Ammon's horn (tissue), 1 donor: Measurements from ENCODE around the gene ELMO1.
"Not testable (repeated sequence)": the region's sequence is repeated elsewhere in the genome, so short reads cannot be mapped to it uniquely, and the experiment has no call there.

ENCODE experiments used
- DNase-seq: peaks from one replicate; pipeline ENCODE4 v3.0.0-alpha.2; 2016; ENCODE audit warnings: low spot score

The ELMO1 gene

GRCh38 chr7:37191797-37192196 lies 256.9 kb downstream of the ELMO1 start:
- no peak for DNase-seq

GRCh38 chr7:37187179-37187578 lies 261.5 kb downstream of the ELMO1 start:
- DNase-seq = no peak

- no peak for DNase-seq
Observed at GRCh38 chr7:37186753-37187152, 261.9 kb downstream of the ELMO1 start.

GRCh38 chr7:37181550-37181932 lies 267.1 kb downstream of the ELMO1 start:
- no peak for DNase-seq

- no peak for DNase-seq
Observed at GRCh38 chr7:37180828-37181549, 267.7 kb downstream of the ELMO1 start.

GRCh38 chr7:37176079-37176478 lies 272.6 kb downstream of the ELMO1 start:
- DNase-seq = no peak

- DNase-seq = no peak
Observed at GRCh38 chr7:37174460-37174859, 274.2 kb downstream of the ELMO1 start.

GRCh38 chr7:37173670-37174069 lies 275.0 kb downstream of the ELMO1 start:
- DNase-seq = no peak

GRCh38 chr7:37162106-37162505 lies 286.6 kb downstream of the ELMO1 start:
- no peak for DNase-seq

- no peak for DNase-seq
Observed at GRCh38 chr7:37160656-37161055, 288.0 kb downstream of the ELMO1 start.

- no peak for DNase-seq
Observed at GRCh38 chr7:37153376-37153775, 295.3 kb downstream of the ELMO1 start.

- no peak for DNase-seq
Observed at GRCh38 chr7:37151741-37152413, 296.8 kb downstream of the ELMO1 start.

- no peak for DNase-seq
Observed at GRCh38 chr7:37150856-37151255, 297.8 kb downstream of the ELMO1 start.

- no peak for DNase-seq
Observed at GRCh38 chr7:37150180-37150579, 298.5 kb downstream of the ELMO1 start.

GRCh38 chr7:37149773-37150124 lies 298.9 kb downstream of the ELMO1 start:
- DNase-seq = no peak

GRCh38 chr7:37149051-37149772 lies 299.5 kb downstream of the ELMO1 start:
- DNase-seq = peak; percentile 41

GRCh38 chr7:37145682-37146081 lies 303.0 kb downstream of the ELMO1 start:
- no peak for DNase-seq

- no peak for DNase-seq
Observed at GRCh38 chr7:37144423-37144822, 304.2 kb downstream of the ELMO1 start.

GRCh38 chr7:37142958-37143357 lies 305.7 kb downstream of the ELMO1 start:
- no peak for DNase-seq

- no peak for DNase-seq
Observed at GRCh38 chr7:37141742-37142141, 306.9 kb downstream of the ELMO1 start.

- DNase-seq = not testable (repeated sequence)
Observed at GRCh38 chr7:37133902-37134301, 314.8 kb downstream of the ELMO1 start.

- no peak for DNase-seq
Observed at GRCh38 chr7:37131855-37132254, 316.8 kb downstream of the ELMO1 start.

- no peak for DNase-seq
Observed at GRCh38 chr7:37129035-37129425, 319.6 kb downstream of the ELMO1 start.
